ENCODE measurements around the gene ARL2. TPM values are rescaled to one million over a fixed set of nuclear protein-coding genes. Genes with fewer than 3 reads are reported as not detected.

The ARL2 gene
- total RNA-seq, 2 experiments from 2014 or later: 10.5 to 11.1 TPM

- Mint-ChIP-seq H3K9me3 (no peaks in the 10 kb centered on the region), H3K4me1 (ENCODE audit: low read depth) (peaks cover 39% of the 10 kb centered on the region), H3K36me3 (ENCODE audit: low read depth) (peaks cover 18% of the 10 kb centered on the region), H3K27ac (no peak overlapping the region), H3K27me3 (no peaks in the 10 kb centered on the region), H3K4me3 (peak overlapping the region; percentile 42)
- H3K9me3 ChIP-seq (ENCODE audit: control insufficient read depth in 1 of 2, insufficient read depth in 1 of 2, low read length in 2 of 2): no peaks in the 10 kb centered on the region
- H3K27me3 ChIP-seq (ENCODE audit: control insufficient read depth in 1 of 2, insufficient read depth in 2 of 2, low read length in 2 of 2): no peaks in the 10 kb centered on the region
- ChIA-PET POLR2A (interaction anchor here (1.1 to 1.4 kb wide), 2 partner anchors 16 to 78 kb away, joined by 3 read pairs; partner anchors contain the start of genes FAU and MRPL49), CTCF (no interaction called here)
- no peak overlapping the region for H3K27ac ChIP-seq (ENCODE audit: low read depth in 1 of 2, low read length in 2 of 2)
- DNase-seq: peak in 2 of 14 experiments; percentile 33 to 44
- peaks cover 50% of the 10 kb centered on the region for H3K4me1 ChIP-seq (ENCODE audit: insufficient read depth, low read length)
- no peak for ATAC-seq (ENCODE audit: poor library complexity)
- peaks cover 11% of the 10 kb centered on the region for H3K36me3 ChIP-seq (ENCODE audit: insufficient read depth, low read length)
- TF ChIP-seq, protein P1, sequence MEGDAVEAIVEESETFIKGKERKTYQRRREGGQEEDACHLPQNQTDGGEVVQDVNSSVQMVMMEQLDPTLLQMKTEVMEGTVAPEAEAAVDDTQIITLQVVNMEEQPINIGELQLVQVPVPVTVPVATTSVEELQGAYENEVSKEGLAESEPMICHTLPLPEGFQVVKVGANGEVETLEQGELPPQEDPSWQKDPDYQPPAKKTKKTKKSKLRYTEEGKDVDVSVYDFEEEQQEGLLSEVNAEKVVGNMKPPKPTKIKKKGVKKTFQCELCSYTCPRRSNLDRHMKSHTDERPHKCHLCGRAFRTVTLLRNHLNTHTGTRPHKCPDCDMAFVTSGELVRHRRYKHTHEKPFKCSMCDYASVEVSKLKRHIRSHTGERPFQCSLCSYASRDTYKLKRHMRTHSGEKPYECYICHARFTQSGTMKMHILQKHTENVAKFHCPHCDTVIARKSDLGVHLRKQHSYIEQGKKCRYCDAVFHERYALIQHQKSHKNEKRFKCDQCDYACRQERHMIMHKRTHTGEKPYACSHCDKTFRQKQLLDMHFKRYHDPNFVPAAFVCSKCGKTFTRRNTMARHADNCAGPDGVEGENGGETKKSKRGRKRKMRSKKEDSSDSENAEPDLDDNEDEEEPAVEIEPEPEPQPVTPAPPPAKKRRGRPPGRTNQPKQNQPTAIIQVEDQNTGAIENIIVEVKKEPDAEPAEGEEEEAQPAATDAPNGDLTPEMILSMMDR (IDR thresholded peaks at IDR 0.05): no peak
- intact Hi-C loops (cut with DNase I, micrococcal nuclease): no loop called here
- H3K4me3 ChIP-seq (ENCODE audit: low read length): no peak overlapping the region
Observed at GRCh38 chr11:65043881-65044501, 30.0 kb downstream of the ARL2 start.

DNA sequence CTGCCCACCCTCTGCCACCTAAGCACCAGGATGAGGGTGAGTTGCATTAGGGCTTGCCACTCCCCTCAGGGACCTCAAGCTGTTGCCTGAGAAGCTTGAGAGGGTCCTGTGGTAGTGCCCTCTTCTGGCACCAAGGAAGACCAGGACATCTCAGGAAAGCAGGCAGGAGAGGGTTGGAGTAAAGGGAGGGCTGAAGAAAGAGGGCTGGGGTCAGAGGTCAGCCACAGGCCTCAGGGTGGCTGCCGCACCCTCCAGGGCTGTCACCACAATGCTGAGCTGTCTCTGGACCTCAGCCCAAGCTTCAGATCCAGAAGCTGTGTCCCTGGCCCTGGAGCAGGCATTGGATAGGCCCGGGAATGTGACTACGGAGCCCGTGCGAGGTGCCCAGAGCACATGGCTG is 31.1 kb downstream of the ARL2 start:
- POLR2A ChIA-PET: no interaction called here
- peaks cover 45% of the 10 kb centered on the region for H3K4me1 ChIP-seq (ENCODE audit: insufficient read depth, low read length)
- DNase-seq (no peak), ATAC-seq (ENCODE audit: poor library complexity) (no peak)
- H3K27me3 Mint-ChIP-seq: no peaks in the 10 kb centered on the region
- H3K9me3 Mint-ChIP-seq: no peaks in the 10 kb centered on the region
- no peaks in the 10 kb centered on the region for H3K27me3 ChIP-seq (ENCODE audit: control insufficient read depth in 1 of 2, insufficient read depth in 2 of 2, low read length in 2 of 2)
- no peak overlapping the region for H3K4me3 Mint-ChIP-seq
- TF ChIP-seq, protein P1 (IDR thresholded peaks at IDR 0.05): no peak
- no peak overlapping the region for H3K4me3 ChIP-seq (ENCODE audit: low read length)
- no peak overlapping the region for H3K27ac ChIP-seq (ENCODE audit: low read depth in 1 of 2, low read length in 2 of 2)
- peaks cover 8% of the 10 kb centered on the region for H3K36me3 ChIP-seq (ENCODE audit: insufficient read depth, low read length)
- intact Hi-C loops (cut with DNase I, micrococcal nuclease): no loop called here
- H3K4me1 Mint-ChIP-seq (ENCODE audit: low read depth): peaks cover 39% of the 10 kb centered on the region
- H3K36me3 Mint-ChIP-seq (ENCODE audit: low read depth): peaks cover 18% of the 10 kb centered on the region
- H3K27ac Mint-ChIP-seq: no peak overlapping the region
- CTCF ChIA-PET: no interaction called here
- H3K9me3 ChIP-seq (ENCODE audit: control insufficient read depth in 1 of 2, insufficient read depth in 1 of 2, low read length in 2 of 2): no peaks in the 10 kb centered on the region

- Histone ChIP-seq H3K27me3 (ENCODE audit: control insufficient read depth in 1 of 2, insufficient read depth in 2 of 2, low read length in 2 of 2) (no peaks in the 10 kb centered on the region), H3K36me3 (ENCODE audit: insufficient read depth, low read length) (peaks cover 8% of the 10 kb centered on the region), H3K27ac (ENCODE audit: low read depth in 1 of 2, low read length in 2 of 2) (no peak overlapping the region), H3K4me3 (ENCODE audit: low read length) (no peak overlapping the region), H3K4me1 (ENCODE audit: insufficient read depth, low read length) (peaks cover 38% of the 10 kb centered on the region), H3K9me3 (ENCODE audit: control insufficient read depth in 1 of 2, insufficient read depth in 1 of 2, low read length in 2 of 2) (no peaks in the 10 kb centered on the region)
- ATAC-seq (ENCODE audit: poor library complexity) (no peak), DNase-seq (no peak)
- Mint-ChIP-seq H3K4me3 (no peak overlapping the region), H3K36me3 (ENCODE audit: low read depth) (peaks cover 15% of the 10 kb centered on the region), H3K4me1 (ENCODE audit: low read depth) (peaks cover 35% of the 10 kb centered on the region), H3K9me3 (no peaks in the 10 kb centered on the region), H3K27me3 (no peaks in the 10 kb centered on the region), H3K27ac (no peak overlapping the region)
- TF ChIP-seq, protein P1 (IDR thresholded peaks at IDR 0.05): no peak
- intact Hi-C loops (cut with DNase I, micrococcal nuclease): no loop called here
- ChIA-PET CTCF (no interaction called here), POLR2A (no interaction called here)
Observed at GRCh38 chr11:65045728-65046127, 31.8 kb downstream of the ARL2 start.

Data from CD4-positive, alpha-beta T cell (primary cell).